ENCODE results near the gene DDX20.
A peak's percentile ranks its signal among the peaks of the same experiment; 100 is the strongest.

The DDX20 gene

DNA sequence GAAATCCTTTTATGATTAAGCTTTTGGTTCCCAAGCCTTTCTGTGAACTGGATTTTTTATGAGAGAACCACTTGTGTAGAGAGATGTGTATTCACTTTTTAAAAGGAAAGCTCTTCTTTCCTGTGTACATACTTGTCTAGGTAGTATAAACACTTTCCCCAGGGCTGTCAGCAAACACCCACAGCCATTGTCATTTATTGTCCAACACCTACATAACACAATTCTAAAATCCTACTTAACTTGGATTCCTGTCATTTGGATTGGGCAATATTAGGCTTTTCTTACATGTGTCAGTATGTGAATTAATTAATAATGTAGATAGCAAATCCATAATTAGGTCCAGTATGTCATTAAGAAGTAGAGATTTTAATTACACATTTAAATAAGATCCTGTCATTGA, 12.3 kb downstream of the DDX20 start:
- H3K9ac ChIP-seq (ENCODE audit: low read length): peak overlapping the region; percentile 6
- no peak overlapping the region for H3K4me3 ChIP-seq (ENCODE audit: insufficient read depth in 1 of 2, low read depth in 1 of 2, low read length in 2 of 2)
- H3K27me3 ChIP-seq (ENCODE audit: control insufficient read depth in 1 of 2, insufficient read depth in 1 of 2, low read length in 2 of 2): no peaks in the 10 kb centered on the region
- H2BK5ac ChIP-seq (ENCODE audit: low read depth, low read length, poor library complexity, severe bottlenecking): no peak overlapping the region
- H3K14ac ChIP-seq (ENCODE audit: low read length in 2 of 2): no peak overlapping the region
- no peak overlapping the region for H3K23ac ChIP-seq (ENCODE audit: low read length in 2 of 2)
- no peak overlapping the region for H3K27ac ChIP-seq (ENCODE audit: low read length, poor library complexity, severe bottlenecking)
- H3K36me3 ChIP-seq (ENCODE audit: control insufficient read depth in 1 of 2, insufficient read depth in 2 of 2, low read depth in 1 of 2, low read length in 2 of 2): peaks cover 6 to 61% of the 10 kb centered on the region in 2 experiments
- no peak overlapping the region for H3K4me2 ChIP-seq (ENCODE audit: low read length, poor library complexity, severe bottlenecking)
- H3K79me1 ChIP-seq (replicated peaks; ENCODE audit: low read length, poor library complexity, severe bottlenecking): peaks cover 17% of the 10 kb centered on the region
- no peak for DNase-seq
- no peak overlapping the region for H2AFZ ChIP-seq (ENCODE audit: low read depth, low read length)
- H4K8ac ChIP-seq (ENCODE audit: low read length): no peak overlapping the region
- no peak overlapping the region for H3K4ac ChIP-seq (ENCODE audit: low read depth in 1 of 2, low read length in 2 of 2)
- no peak overlapping the region for H2BK12ac ChIP-seq (ENCODE audit: low read length in 2 of 2)
- no peak overlapping the region for H2BK15ac ChIP-seq (ENCODE audit: low read depth, poor library complexity, severe bottlenecking)
- no peaks in the 10 kb centered on the region for H3K4me1 ChIP-seq (ENCODE audit: control insufficient read depth, insufficient read depth, low read depth, low read length)
- H4K91ac ChIP-seq (ENCODE audit: low read length): no peak overlapping the region
- no peak overlapping the region for H2BK120ac ChIP-seq (ENCODE audit: low read depth, low read length)
- H3K18ac ChIP-seq (ENCODE audit: low read depth in 1 of 2, low read length in 2 of 2): no peak overlapping the region
- no peaks in the 10 kb centered on the region for H3K9me3 ChIP-seq (ENCODE audit: control insufficient read depth, low read length)
- H2AK5ac ChIP-seq (ENCODE audit: low read length, severe bottlenecking): no peak overlapping the region

GRCh38 chr1:111768625-111769024, 12.9 kb downstream of the DDX20 start:
- no peak overlapping the region for H3K18ac ChIP-seq (ENCODE audit: low read depth in 1 of 2, low read length in 2 of 2)
- no peak overlapping the region for H2BK12ac ChIP-seq (ENCODE audit: low read length in 2 of 2)
- no peaks in the 10 kb centered on the region for H3K9me3 ChIP-seq (ENCODE audit: control insufficient read depth, low read length)
- no peak overlapping the region for H2AK5ac ChIP-seq (ENCODE audit: low read length, severe bottlenecking)
- no peaks in the 10 kb centered on the region for H3K27me3 ChIP-seq (ENCODE audit: control insufficient read depth in 1 of 2, insufficient read depth in 1 of 2, low read length in 2 of 2)
- H3K4me1 ChIP-seq (ENCODE audit: control insufficient read depth, insufficient read depth, low read depth, low read length): no peaks in the 10 kb centered on the region
- peaks cover 15% of the 10 kb centered on the region for H3K79me1 ChIP-seq (replicated peaks; ENCODE audit: low read length, poor library complexity, severe bottlenecking)
- H2BK15ac ChIP-seq (ENCODE audit: low read depth, poor library complexity, severe bottlenecking): no peak overlapping the region
- no peak overlapping the region for H3K9ac ChIP-seq (ENCODE audit: low read length)
- no peak overlapping the region for H3K23ac ChIP-seq (ENCODE audit: low read length in 2 of 2)
- no peak overlapping the region for H4K91ac ChIP-seq (ENCODE audit: low read length)
- no peak overlapping the region for H4K8ac ChIP-seq (ENCODE audit: low read length)
- H2BK5ac ChIP-seq (ENCODE audit: low read depth, low read length, poor library complexity, severe bottlenecking): no peak overlapping the region
- DNase-seq: no peak
- no peak overlapping the region for H3K4me3 ChIP-seq (ENCODE audit: insufficient read depth in 1 of 2, low read depth in 1 of 2, low read length in 2 of 2)
- no peak overlapping the region for H2AFZ ChIP-seq (ENCODE audit: low read depth, low read length)
- peaks cover 4 to 55% of the 10 kb centered on the region in 2 experiments for H3K36me3 ChIP-seq (ENCODE audit: control insufficient read depth in 1 of 2, insufficient read depth in 2 of 2, low read depth in 1 of 2, low read length in 2 of 2)
- peak overlapping the region; percentile 38 for H3K27ac ChIP-seq (ENCODE audit: low read length, poor library complexity, severe bottlenecking)
- no peak overlapping the region for H3K4ac ChIP-seq (ENCODE audit: low read depth in 1 of 2, low read length in 2 of 2)
- no peak overlapping the region for H3K14ac ChIP-seq (ENCODE audit: low read length in 2 of 2)
- no peak overlapping the region for H3K4me2 ChIP-seq (ENCODE audit: low read length, poor library complexity, severe bottlenecking)
- H2BK120ac ChIP-seq (ENCODE audit: low read depth, low read length): no peak overlapping the region

DNA sequence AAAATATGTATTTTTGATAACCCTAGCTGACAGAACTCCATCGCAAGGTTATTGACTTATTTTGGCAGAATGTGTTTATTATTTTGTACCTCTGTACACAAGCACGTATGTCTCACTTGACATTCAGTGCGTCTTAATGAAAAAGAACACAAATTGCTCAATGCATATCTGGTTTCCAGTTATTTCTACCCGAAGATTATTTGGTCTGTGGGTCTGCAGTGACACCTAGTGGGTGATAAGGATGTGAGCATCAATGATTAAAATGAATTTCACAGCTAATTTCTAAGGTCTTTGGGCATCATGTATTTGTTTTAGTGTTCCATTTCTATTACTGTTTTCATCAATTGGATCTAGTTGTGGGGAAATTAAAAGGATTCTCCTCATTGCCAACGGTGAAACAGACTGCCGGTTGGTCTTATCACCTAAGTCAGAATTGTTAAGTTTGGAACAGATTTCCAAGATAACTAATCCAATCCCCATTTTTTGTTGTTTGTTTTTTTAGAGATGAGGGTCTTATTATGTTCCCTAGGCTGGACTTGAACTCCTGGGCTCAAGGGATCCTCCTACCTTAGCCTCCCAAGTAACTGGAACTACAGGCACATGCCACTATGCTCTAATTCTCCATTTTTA, 13.9 kb downstream of the DDX20 start:
- H3K23ac ChIP-seq (ENCODE audit: low read length in 2 of 2): no peak overlapping the region
- H3K4me2 ChIP-seq (ENCODE audit: low read length, poor library complexity, severe bottlenecking): no peak overlapping the region
- no peaks in the 10 kb centered on the region for H3K4me1 ChIP-seq (ENCODE audit: control insufficient read depth, insufficient read depth, low read depth, low read length)
- no peaks in the 10 kb centered on the region for H3K27me3 ChIP-seq (ENCODE audit: control insufficient read depth in 1 of 2, insufficient read depth in 1 of 2, low read length in 2 of 2)
- no peak overlapping the region for H2BK15ac ChIP-seq (ENCODE audit: low read depth, poor library complexity, severe bottlenecking)
- H3K9ac ChIP-seq (ENCODE audit: low read length): no peak overlapping the region
- 70% methylated on average over 4 of the region's 6 CpGs for WGBS
- H4K91ac ChIP-seq (ENCODE audit: low read length): no peak overlapping the region
- no peak overlapping the region for H3K4me3 ChIP-seq (ENCODE audit: insufficient read depth in 1 of 2, low read depth in 1 of 2, low read length in 2 of 2)
- H3K79me1 ChIP-seq (replicated peaks; ENCODE audit: low read length, poor library complexity, severe bottlenecking): peaks cover 15% of the 10 kb centered on the region
- H2BK120ac ChIP-seq (ENCODE audit: low read depth, low read length): no peak overlapping the region
- peak; percentile 84 for DNase-seq
- no peak overlapping the region for H4K8ac ChIP-seq (ENCODE audit: low read length)
- no peak overlapping the region for H2AK5ac ChIP-seq (ENCODE audit: low read length, severe bottlenecking)
- no peak overlapping the region for H3K4ac ChIP-seq (ENCODE audit: low read depth in 1 of 2, low read length in 2 of 2)
- H3K18ac ChIP-seq (ENCODE audit: low read depth in 1 of 2, low read length in 2 of 2): no peak overlapping the region
- no peak overlapping the region for H2BK5ac ChIP-seq (ENCODE audit: low read depth, low read length, poor library complexity, severe bottlenecking)
- H3K27ac ChIP-seq (ENCODE audit: low read length, poor library complexity, severe bottlenecking): no peak overlapping the region
- no peak overlapping the region for H2AFZ ChIP-seq (ENCODE audit: low read depth, low read length)
- H3K14ac ChIP-seq (ENCODE audit: low read length in 2 of 2): no peak overlapping the region
- H3K36me3 ChIP-seq (ENCODE audit: control insufficient read depth in 1 of 2, insufficient read depth in 2 of 2, low read depth in 1 of 2, low read length in 2 of 2): peaks cover 4 to 47% of the 10 kb centered on the region in 2 experiments
- no peaks in the 10 kb centered on the region for H3K9me3 ChIP-seq (ENCODE audit: control insufficient read depth, low read length)
- no peak overlapping the region for H2BK12ac ChIP-seq (ENCODE audit: low read length in 2 of 2)

DNA sequence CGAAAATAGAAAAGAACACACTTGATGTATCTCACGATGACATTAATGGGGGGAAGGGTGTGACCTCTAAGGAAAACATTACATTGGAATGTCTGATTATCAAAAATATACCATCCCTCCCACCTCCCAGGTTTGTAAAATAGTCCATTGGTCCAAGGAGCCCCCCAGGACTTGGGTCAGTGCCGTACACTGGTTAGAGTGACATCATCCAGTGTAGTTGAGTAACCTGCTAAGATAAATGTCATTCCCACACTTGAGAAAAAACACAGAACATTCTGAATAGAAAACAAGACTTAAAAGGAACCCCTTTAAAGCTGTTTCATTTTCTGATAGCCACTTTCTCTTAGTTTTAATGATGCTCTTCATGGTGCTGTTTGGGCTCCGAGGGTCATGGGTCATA, 15.2 kb downstream of the DDX20 start:
- Histone ChIP-seq H4K91ac (ENCODE audit: low read length) (no peak overlapping the region), H4K8ac (ENCODE audit: low read length) (no peak overlapping the region), H3K9ac (ENCODE audit: low read length) (no peak overlapping the region), H3K9me3 (ENCODE audit: control insufficient read depth, low read length) (no peaks in the 10 kb centered on the region), H2BK5ac (ENCODE audit: low read depth, low read length, poor library complexity, severe bottlenecking) (no peak overlapping the region), H3K27me3 (ENCODE audit: control insufficient read depth in 1 of 2, insufficient read depth in 1 of 2, low read length in 2 of 2) (no peaks in the 10 kb centered on the region), H2BK15ac (ENCODE audit: low read depth, poor library complexity, severe bottlenecking) (no peak overlapping the region), H3K36me3 (ENCODE audit: control insufficient read depth in 1 of 2, insufficient read depth in 2 of 2, low read depth in 1 of 2, low read length in 2 of 2) (peaks cover 4 to 34% of the 10 kb centered on the region in 2 experiments), H3K14ac (ENCODE audit: low read length in 2 of 2) (no peak overlapping the region), H2AFZ (ENCODE audit: low read depth, low read length) (no peak overlapping the region), H3K23ac (ENCODE audit: low read length in 2 of 2) (no peak overlapping the region), H3K4ac (ENCODE audit: low read depth in 1 of 2, low read length in 2 of 2) (no peak overlapping the region), H3K4me1 (ENCODE audit: control insufficient read depth, insufficient read depth, low read depth, low read length) (no peaks in the 10 kb centered on the region), H2BK12ac (ENCODE audit: low read length in 2 of 2) (no peak overlapping the region), H2AK5ac (ENCODE audit: low read length, severe bottlenecking) (no peak overlapping the region), H2BK120ac (ENCODE audit: low read depth, low read length) (no peak overlapping the region), H3K79me1 (replicated peaks; ENCODE audit: low read length, poor library complexity, severe bottlenecking) (peaks cover 10% of the 10 kb centered on the region), H3K4me3 (ENCODE audit: insufficient read depth in 1 of 2, low read depth in 1 of 2, low read length in 2 of 2) (no peak overlapping the region), H3K27ac (ENCODE audit: low read length, poor library complexity, severe bottlenecking) (no peak overlapping the region), H3K18ac (ENCODE audit: low read depth in 1 of 2, low read length in 2 of 2) (no peak overlapping the region), H3K4me2 (ENCODE audit: low read length, poor library complexity, severe bottlenecking) (no peak overlapping the region)
- WGBS: 86% methylated on average over 1 of the region's 4 CpGs
- DNase-seq: peak; percentile 45
